Upper lobe of left lung (tissue), 4 donors: ENCODE data around the gene CEP170.
"Not testable (repeated sequence)": the region's sequence is repeated elsewhere in the genome, so short reads cannot be mapped to it uniquely, and the experiment has no call there.

Source experiments
- CTCF ChIP-seq, 6 experiments: fragments of 450-650 bp in 4 of 6; fragments of 200-600 bp in 2 of 6; sonication (generic) in 2 of 6; IDR thresholded peaks; one replicate each; pipeline ENCODE4 v1.5.1; 2016 to 2019; ENCODE audit warnings: antibody characterized with exemption in 6 of 6
- POLR2A ChIP-seq, 4 donors: fragments of 450-650 bp; IDR thresholded peaks; one replicate each; pipeline ENCODE4 v1.5.1; 2016 to 2017; ENCODE audit warnings: antibody characterized with exemption in 4 of 4, mild to moderate bottlenecking in 2 of 4
- POLR2AphosphoS5 ChIP-seq, 2 donors: sonication (generic); formaldehyde crosslinking; IDR thresholded peaks; one replicate each; pipeline ENCODE4 v1.5.1; 2017; ENCODE audit warnings: antibody characterized with exemption in 2 of 2

GRCh38 chr1:243150906-243151305 is 104.2 kb downstream of the CEP170 start:
- TF ChIP-seq POLR2A, CTCF, POLR2AphosphoS5 (IDR thresholded peaks at IDR 0.05): not testable (repeated sequence)
